Gastroesophageal sphincter (tissue), 3 donors: Measurements from ENCODE around the gene KBTBD12.

Experiments used
- CTCF ChIP-seq, 4 experiments: fragments of 200-600 bp in 2 of 4; fragments of 450-650 bp in 2 of 4; sonication (generic) in 1 of 4; IDR thresholded peaks; one replicate each; pipeline ENCODE4 v1.5.1; 2017 to 2019; ENCODE audit warnings: antibody characterized with exemption in 4 of 4, mild to moderate bottlenecking in 2 of 4, moderate library complexity in 2 of 4
- EP300 ChIP-seq: sonication (generic); formaldehyde crosslinking; IDR thresholded peaks from one replicate; pipeline ENCODE4 v1.6.1; 2017; ENCODE audit warnings: antibody characterized with exemption, mild to moderate bottlenecking
- POLR2A ChIP-seq, 2 donors: fragments of 450-650 bp; IDR thresholded peaks; one replicate each; pipeline ENCODE4 v1.6.1; 2017; ENCODE audit warnings: antibody characterized with exemption in 2 of 2, mild to moderate bottlenecking in 2 of 2, moderate library complexity in 1 of 2
- POLR2AphosphoS5 ChIP-seq: sonication (generic); formaldehyde crosslinking; IDR thresholded peaks from one replicate; pipeline ENCODE4 v1.6.1; 2017; ENCODE audit warnings: antibody characterized with exemption

DNA sequence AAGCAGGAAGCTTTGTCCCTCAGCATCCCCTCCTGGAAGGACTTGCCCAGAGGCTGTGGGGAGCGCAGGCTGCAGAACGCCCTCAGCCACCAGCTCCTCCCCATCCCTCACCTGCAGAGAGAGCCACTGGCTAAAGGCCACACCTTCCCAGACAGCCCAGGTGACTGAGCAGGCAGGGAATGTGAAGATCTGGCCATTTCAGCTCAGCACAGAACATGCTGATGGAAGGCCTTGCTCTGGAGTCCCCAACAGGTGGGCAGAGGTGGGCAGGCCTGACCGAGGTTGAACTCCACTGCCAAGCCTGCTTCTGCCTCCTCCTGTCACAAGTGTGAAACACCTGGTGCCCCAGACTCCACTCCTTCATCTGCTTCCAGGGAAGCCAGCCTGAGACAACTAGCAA lies 86.5 kb downstream of the KBTBD12 start:
- TF ChIP-seq POLR2A (IDR thresholded peaks at IDR 0.05) (no peak), EP300 (no peak), CTCF (IDR thresholded peaks at IDR 0.05) (no peak), POLR2AphosphoS5 (no peak)
